ENCODE data around the gene LSM6. TPM values are rescaled to one million over a fixed set of nuclear protein-coding genes. Genes with fewer than 3 reads are reported as not detected.

The LSM6 gene
- polyA plus RNA-seq, 3 donors = 41.1 to 89.7 (median 66.2) TPM

DNA sequence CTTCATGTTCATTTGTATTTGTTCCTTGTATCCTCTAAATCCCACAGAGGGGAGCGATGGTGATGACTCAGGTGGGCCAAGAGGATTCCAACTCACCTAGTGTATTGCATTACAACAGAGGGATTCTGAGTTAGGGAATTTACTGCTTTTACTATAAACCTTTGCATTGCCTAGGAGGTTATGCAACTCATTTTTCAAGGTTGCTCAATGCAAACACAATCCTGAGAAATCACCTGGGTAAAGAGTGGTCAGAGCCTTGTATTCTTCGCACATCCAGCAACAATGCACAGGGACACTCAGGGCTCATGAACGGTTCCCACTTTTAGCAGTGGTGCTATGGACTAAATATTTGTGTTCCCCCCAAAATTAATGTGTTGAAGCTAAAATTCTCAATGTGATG lies 28.6 kb upstream of the LSM6 start:
- Mint-ChIP-seq H3K36me3 (no peaks in the 10 kb centered on the region), H3K4me1 (peaks cover 13% of the 10 kb centered on the region), H3K4me3 (no peak overlapping the region), H3K27me3 (ENCODE audit: low read depth in 3 of 3) (peaks cover 0 to 5% (median 3%) of the 10 kb centered on the region in 3 donors), H3K9me3 (peaks cover 0 to 6% (median 0%) of the 10 kb centered on the region in 7 donors), H3K27ac (no peak overlapping the region)
- Histone ChIP-seq H3K27ac (ENCODE audit: low read depth in 1 of 2, low read length in 2 of 2) (no peak overlapping the region), H3K27me3 (ENCODE audit: control insufficient read depth in 2 of 2, insufficient read depth in 2 of 2, low read length in 2 of 2) (no peaks in the 10 kb centered on the region), H3K9ac (ENCODE audit: insufficient read depth, low read length, poor library complexity, severe bottlenecking) (no peak overlapping the region), H2AFZ (ENCODE audit: insufficient read depth, low read depth, low read length, poor library complexity, severe bottlenecking) (no peak overlapping the region), H3K4me1 (ENCODE audit: control insufficient read depth in 1 of 2, insufficient read depth in 2 of 2, low read length in 2 of 2) (peaks cover 11 to 12% of the 10 kb centered on the region in 2 donors), H3K79me2 (ENCODE audit: insufficient read depth, low read length) (no peaks in the 10 kb centered on the region), H3K4me2 (replicated peaks; ENCODE audit: extremely low read depth, low read length, poor library complexity, severe bottlenecking) (no peak overlapping the region), H3K9me3 (replicated peaks in 1 of 2; ENCODE audit: control insufficient read depth in 1 of 2, insufficient read depth in 1 of 2, low read length in 2 of 2) (no peaks in the 10 kb centered on the region), H4K20me1 (ENCODE audit: insufficient read depth, low read length) (no peaks in the 10 kb centered on the region), H3K36me3 (replicated peaks in 1 of 2; ENCODE audit: control insufficient read depth in 1 of 2, insufficient read depth in 2 of 2, low read length in 2 of 2) (no peaks in the 10 kb centered on the region), H3K4me3 (replicated peaks in 1 of 3; ENCODE audit: low read depth in 2 of 3, low read length in 3 of 3) (no peak overlapping the region)
- no CpG with 5 or more reads among the region's 3 CpGs for WGBS (ENCODE audit: insufficient coverage)
- intact Hi-C loops (cut with micrococcal nuclease) = loop anchor here in 1 of 2 donors (10.0 kb wide), 1 partner anchor 52 kb away; no protein-coding TSS in a partner anchor
- DNase-seq = no peak
- TF ChIP-seq, protein P1, sequence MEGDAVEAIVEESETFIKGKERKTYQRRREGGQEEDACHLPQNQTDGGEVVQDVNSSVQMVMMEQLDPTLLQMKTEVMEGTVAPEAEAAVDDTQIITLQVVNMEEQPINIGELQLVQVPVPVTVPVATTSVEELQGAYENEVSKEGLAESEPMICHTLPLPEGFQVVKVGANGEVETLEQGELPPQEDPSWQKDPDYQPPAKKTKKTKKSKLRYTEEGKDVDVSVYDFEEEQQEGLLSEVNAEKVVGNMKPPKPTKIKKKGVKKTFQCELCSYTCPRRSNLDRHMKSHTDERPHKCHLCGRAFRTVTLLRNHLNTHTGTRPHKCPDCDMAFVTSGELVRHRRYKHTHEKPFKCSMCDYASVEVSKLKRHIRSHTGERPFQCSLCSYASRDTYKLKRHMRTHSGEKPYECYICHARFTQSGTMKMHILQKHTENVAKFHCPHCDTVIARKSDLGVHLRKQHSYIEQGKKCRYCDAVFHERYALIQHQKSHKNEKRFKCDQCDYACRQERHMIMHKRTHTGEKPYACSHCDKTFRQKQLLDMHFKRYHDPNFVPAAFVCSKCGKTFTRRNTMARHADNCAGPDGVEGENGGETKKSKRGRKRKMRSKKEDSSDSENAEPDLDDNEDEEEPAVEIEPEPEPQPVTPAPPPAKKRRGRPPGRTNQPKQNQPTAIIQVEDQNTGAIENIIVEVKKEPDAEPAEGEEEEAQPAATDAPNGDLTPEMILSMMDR (IDR thresholded peaks at IDR 0.05) = no peak

GRCh38 chr4:146148021-146148420 lies 27.5 kb upstream of the LSM6 start:
- Mint-ChIP-seq H3K27ac (no peak overlapping the region), H3K27me3 (ENCODE audit: low read depth in 3 of 3) (peaks cover 0 to 5% (median 3%) of the 10 kb centered on the region in 3 donors), H3K4me3 (no peak overlapping the region), H3K9me3 (peaks cover 0 to 6% (median 0%) of the 10 kb centered on the region in 7 donors), H3K4me1 (peaks cover 13% of the 10 kb centered on the region), H3K36me3 (no peaks in the 10 kb centered on the region)
- H3K4me2 ChIP-seq (replicated peaks; ENCODE audit: extremely low read depth, low read length, poor library complexity, severe bottlenecking) = no peak overlapping the region
- no peak overlapping the region for H3K4me3 ChIP-seq (replicated peaks in 1 of 3; ENCODE audit: low read depth in 2 of 3, low read length in 3 of 3)
- DNase-seq = no peak
- peaks cover 0 to 2% of the 10 kb centered on the region in 2 donors for H3K27me3 ChIP-seq (ENCODE audit: control insufficient read depth in 2 of 2, insufficient read depth in 2 of 2, low read length in 2 of 2)
- intact Hi-C loops (cut with micrococcal nuclease) = loop anchor here in 1 of 2 donors (10.0 kb wide), 1 partner anchor 53 kb away; no protein-coding TSS in a partner anchor
- peaks cover 11 to 12% of the 10 kb centered on the region in 2 donors for H3K4me1 ChIP-seq (ENCODE audit: control insufficient read depth in 1 of 2, insufficient read depth in 2 of 2, low read length in 2 of 2)
- H3K79me2 ChIP-seq (ENCODE audit: insufficient read depth, low read length) = no peaks in the 10 kb centered on the region
- no peaks in the 10 kb centered on the region for H4K20me1 ChIP-seq (ENCODE audit: insufficient read depth, low read length)
- no peak overlapping the region for H2AFZ ChIP-seq (ENCODE audit: insufficient read depth, low read depth, low read length, poor library complexity, severe bottlenecking)
- TF ChIP-seq, protein P1 (IDR thresholded peaks at IDR 0.05) = no peak
- H3K36me3 ChIP-seq (replicated peaks in 1 of 2; ENCODE audit: control insufficient read depth in 1 of 2, insufficient read depth in 2 of 2, low read length in 2 of 2) = no peaks in the 10 kb centered on the region
- WGBS (ENCODE audit: insufficient coverage) = 100% methylated on average over 1 of the region's 4 CpGs
- H3K9me3 ChIP-seq (replicated peaks in 1 of 2; ENCODE audit: control insufficient read depth in 1 of 2, insufficient read depth in 1 of 2, low read length in 2 of 2) = no peaks in the 10 kb centered on the region
- no peak overlapping the region for H3K9ac ChIP-seq (ENCODE audit: insufficient read depth, low read length, poor library complexity, severe bottlenecking)
- H3K27ac ChIP-seq (ENCODE audit: low read depth in 1 of 2, low read length in 2 of 2) = no peak overlapping the region

Data from CD14-positive monocyte (primary cell).